ENCODE measurements around the gene MILR1. TPM values are rescaled to one million over a fixed set of nuclear protein-coding genes. Genes with fewer than 3 reads are reported as not detected.

Gene MILR1
- total RNA-seq, 1 experiment from 2014 or later, result not detected

- TF ChIP-seq ETV6 (CRISPR knock-in tag; IDR thresholded peaks at IDR 0.05) (no peak), CBFB (CRISPR knock-in tag; IDR thresholded peaks at IDR 0.05; ENCODE audit: low read depth) (no peak), NR3C1 (CRISPR knock-in tag; conservative IDR thresholded peaks at IDR 0.05; ENCODE audit: low read depth) (no peak), ATF3 (CRISPR knock-in tag; conservative IDR thresholded peaks at IDR 0.05) (no peak), ATF2 (CRISPR knock-in tag; IDR thresholded peaks at IDR 0.05; ENCODE audit: borderline replicate concordance, low read depth) (no peak), ZNF532 (CRISPR knock-in tag; IDR thresholded peaks at IDR 0.05; ENCODE audit: borderline replicate concordance) (no peak), ATF6 (CRISPR knock-in tag; IDR thresholded peaks at IDR 0.05) (no peak)
- TF ChIP-seq, protein P1, sequence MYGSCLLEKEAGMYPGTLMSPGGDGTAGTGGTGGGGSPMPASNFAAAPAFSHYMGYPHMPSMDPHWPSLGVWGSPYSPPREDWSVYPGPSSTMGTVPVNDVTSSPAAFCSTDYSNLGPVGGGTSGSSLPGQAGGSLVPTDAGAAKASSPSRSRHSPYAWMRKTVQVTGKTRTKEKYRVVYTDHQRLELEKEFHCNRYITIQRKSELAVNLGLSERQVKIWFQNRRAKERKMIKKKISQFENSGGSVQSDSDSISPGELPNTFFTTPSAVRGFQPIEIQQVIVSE (CRISPR knock-in tag; IDR thresholded peaks at IDR 0.05; ENCODE audit: borderline replicate concordance), result no peak
- TF ChIP-seq, protein P2, sequence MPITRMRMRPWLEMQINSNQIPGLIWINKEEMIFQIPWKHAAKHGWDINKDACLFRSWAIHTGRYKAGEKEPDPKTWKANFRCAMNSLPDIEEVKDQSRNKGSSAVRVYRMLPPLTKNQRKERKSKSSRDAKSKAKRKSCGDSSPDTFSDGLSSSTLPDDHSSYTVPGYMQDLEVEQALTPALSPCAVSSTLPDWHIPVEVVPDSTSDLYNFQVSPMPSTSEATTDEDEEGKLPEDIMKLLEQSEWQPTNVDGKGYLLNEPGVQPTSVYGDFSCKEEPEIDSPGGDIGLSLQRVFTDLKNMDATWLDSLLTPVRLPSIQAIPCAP (CRISPR knock-in tag; IDR thresholded peaks at IDR 0.05), result no peak
- TF ChIP-seq, protein P3, sequence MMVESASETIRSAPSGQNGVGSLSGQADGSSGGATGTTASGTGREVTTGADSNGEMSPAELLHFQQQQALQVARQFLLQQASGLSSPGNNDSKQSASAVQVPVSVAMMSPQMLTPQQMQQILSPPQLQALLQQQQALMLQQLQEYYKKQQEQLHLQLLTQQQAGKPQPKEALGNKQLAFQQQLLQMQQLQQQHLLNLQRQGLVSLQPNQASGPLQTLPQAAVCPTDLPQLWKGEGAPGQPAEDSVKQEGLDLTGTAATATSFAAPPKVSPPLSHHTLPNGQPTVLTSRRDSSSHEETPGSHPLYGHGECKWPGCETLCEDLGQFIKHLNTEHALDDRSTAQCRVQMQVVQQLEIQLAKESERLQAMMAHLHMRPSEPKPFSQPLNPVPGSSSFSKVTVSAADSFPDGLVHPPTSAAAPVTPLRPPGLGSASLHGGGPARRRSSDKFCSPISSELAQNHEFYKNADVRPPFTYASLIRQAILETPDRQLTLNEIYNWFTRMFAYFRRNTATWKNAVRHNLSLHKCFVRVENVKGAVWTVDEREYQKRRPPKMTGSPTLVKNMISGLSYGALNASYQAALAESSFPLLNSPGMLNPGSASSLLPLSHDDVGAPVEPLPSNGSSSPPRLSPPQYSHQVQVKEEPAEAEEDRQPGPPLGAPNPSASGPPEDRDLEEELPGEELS (CRISPR knock-in tag; IDR thresholded peaks at IDR 0.05), result no peak
These were observed 21.7 kb downstream of the MILR1 start (continued) for GRCh38 chr17:64470625-64471024.

- H3K9me3 Mint-ChIP-seq, result no peaks in the 10 kb centered on the region
- ChIA-PET POLR2A (interaction anchor here (0.6 kb wide), 1 partner anchor 10 kb away, joined by 4 read pairs; no protein-coding TSS in a partner anchor), CTCF (interaction anchor here (1.1 to 1.7 kb wide), 2 partner anchors 20 to 52 kb away, joined by 4 to 5 read pairs; no protein-coding TSS in a partner anchor)
- H3K27ac Mint-ChIP-seq, result no peak overlapping the region
- H3K4me3 Mint-ChIP-seq, result no peak overlapping the region
- no peaks in the 10 kb centered on the region; the same call in 1 of the 2 replicates for H3K27me3 Mint-ChIP-seq (ENCODE audit: low read depth)
- H3K4me1 Mint-ChIP-seq, result peaks cover 16% of the 10 kb centered on the region
- no peak for ATAC-seq
- no peaks in the 10 kb centered on the region for H3K36me3 Mint-ChIP-seq
- DNase-seq (ENCODE audit: low spot score), result no peak
- TF ChIP-seq ESRRA (CRISPR knock-in tag; IDR thresholded peaks at IDR 0.05; ENCODE audit: borderline replicate concordance) (no peak), CBFB (CRISPR knock-in tag; IDR thresholded peaks at IDR 0.05; ENCODE audit: low read depth) (no peak), TCF7 (CRISPR knock-in tag; IDR thresholded peaks at IDR 0.05; ENCODE audit: low read depth) (no peak), MYBL2 (CRISPR knock-in tag; IDR thresholded peaks at IDR 0.05) (no peak), FOXP1 (CRISPR knock-in tag; IDR thresholded peaks at IDR 0.05; ENCODE audit: borderline replicate concordance) (no peak), ZNF416 (CRISPR knock-in tag; IDR thresholded peaks at IDR 0.05) (no peak), NFYB (CRISPR knock-in tag; conservative IDR thresholded peaks at IDR 0.05; ENCODE audit: low read depth) (no peak), ZNF138 (CRISPR knock-in tag; conservative IDR thresholded peaks at IDR 0.05) (no peak), ATF1 (CRISPR knock-in tag; IDR thresholded peaks at IDR 0.05) (no peak)
- TF ChIP-seq, protein P4, sequence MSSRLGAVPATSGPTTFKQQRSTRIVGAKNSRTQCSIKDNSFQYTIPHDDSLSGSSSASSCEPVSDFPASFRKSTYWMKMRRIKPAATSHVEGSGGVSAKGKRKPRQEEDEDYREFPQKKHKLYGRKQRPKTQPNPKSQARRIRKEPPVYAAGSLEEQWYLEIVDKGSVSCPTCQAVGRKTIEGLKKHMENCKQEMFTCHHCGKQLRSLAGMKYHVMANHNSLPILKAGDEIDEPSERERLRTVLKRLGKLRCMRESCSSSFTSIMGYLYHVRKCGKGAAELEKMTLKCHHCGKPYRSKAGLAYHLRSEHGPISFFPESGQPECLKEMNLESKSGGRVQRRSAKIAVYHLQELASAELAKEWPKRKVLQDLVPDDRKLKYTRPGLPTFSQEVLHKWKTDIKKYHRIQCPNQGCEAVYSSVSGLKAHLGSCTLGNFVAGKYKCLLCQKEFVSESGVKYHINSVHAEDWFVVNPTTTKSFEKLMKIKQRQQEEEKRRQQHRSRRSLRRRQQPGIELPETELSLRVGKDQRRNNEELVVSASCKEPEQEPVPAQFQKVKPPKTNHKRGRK (CRISPR knock-in tag; IDR thresholded peaks at IDR 0.05; ENCODE audit: borderline replicate concordance), result no peak
- TF ChIP-seq, protein P5, sequence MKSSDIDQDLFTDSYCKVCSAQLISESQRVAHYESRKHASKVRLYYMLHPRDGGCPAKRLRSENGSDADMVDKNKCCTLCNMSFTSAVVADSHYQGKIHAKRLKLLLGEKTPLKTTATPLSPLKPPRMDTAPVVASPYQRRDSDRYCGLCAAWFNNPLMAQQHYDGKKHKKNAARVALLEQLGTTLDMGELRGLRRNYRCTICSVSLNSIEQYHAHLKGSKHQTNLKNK (CRISPR knock-in tag; IDR thresholded peaks at IDR 0.05), result no peak
These were observed 22.5 kb downstream of the MILR1 start for GRCh38 chr17:64471440-64471839.
